ENCODE results near the gene PGPEP1. TPM values are rescaled to one million over a fixed set of nuclear protein-coding genes. Genes with fewer than 3 reads are reported as not detected.
A peak's percentile ranks its signal among the peaks of the same experiment; 100 is the strongest.

Gene PGPEP1
- total RNA-seq, 1 experiment from 2014 or later, result 6.5 TPM

- DNase-seq (ENCODE audit: unreplicated experiment), result peak; percentile 97
- Mint-ChIP-seq H3K9me3 (ENCODE audit: unreplicated experiment) (no peaks in the 10 kb centered on the region), H3K4me3 (ENCODE audit: unreplicated experiment) (peak overlapping the region; percentile 25), H3K36me3 (ENCODE audit: insufficient read depth, unreplicated experiment) (no peaks in the 10 kb centered on the region), H3K4me1 (ENCODE audit: insufficient read depth, unreplicated experiment) (peaks cover 19% of the 10 kb centered on the region), H3K27ac (ENCODE audit: low read depth, unreplicated experiment) (peak overlapping the region; percentile 97), H3K27me3 (ENCODE audit: insufficient read depth, unreplicated experiment) (no peaks in the 10 kb centered on the region)
- TSS peak; percentile 96 for BruUV-seq (replicated peaks)
- CTCF ChIA-PET, result interaction anchor here (0.6 to 2.9 kb wide), 9 partner anchors 15 to 46 kb away, joined by 3 to 20 read pairs (median 4); partner anchors contain the start of gene GDF15
- POLR2A ChIA-PET, result interaction anchor here (0.6 to 4.2 kb wide), 12 partner anchors 9 to 178 kb away, joined by 3 to 44 read pairs (median 4); partner anchors contain the start of genes GDF15, JUND, LSM4 and SSBP4
- intact Hi-C loops (cut with micrococcal nuclease), result loop anchor here (1.0 kb wide), 1 partner anchor 9 kb away; no protein-coding TSS in a partner anchor
- no peak for TF ChIP-seq CTCF (IDR thresholded peaks at IDR 0.05; ENCODE audit: unreplicated experiment)
Observed at GRCh38 chr19:18364826-18365528, 24.6 kb downstream of the PGPEP1 start.

DNA sequence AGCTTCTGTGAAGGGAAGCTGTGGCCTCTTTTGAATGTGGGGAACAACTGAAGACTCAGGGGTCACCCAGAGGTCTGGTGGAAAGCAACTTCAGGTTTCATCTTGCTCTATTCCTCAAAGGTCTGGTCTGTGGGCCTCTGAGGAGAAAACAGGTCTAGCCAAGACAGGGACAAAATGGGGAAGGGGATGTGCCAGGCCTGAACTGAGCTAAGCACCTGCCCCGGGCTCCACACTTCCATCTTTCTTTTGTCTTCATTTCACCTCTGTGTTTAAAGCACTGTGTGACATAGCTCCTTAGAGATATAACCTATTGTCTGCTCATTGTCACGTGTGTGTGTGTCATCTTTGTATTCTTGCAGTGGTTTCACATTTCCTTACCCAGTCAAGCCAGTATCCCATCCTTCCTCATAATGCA is 25.6 kb downstream of the PGPEP1 start:
- H3K36me3 Mint-ChIP-seq (ENCODE audit: insufficient read depth, unreplicated experiment), result no peaks in the 10 kb centered on the region
- no peak for TF ChIP-seq CTCF (IDR thresholded peaks at IDR 0.05; ENCODE audit: unreplicated experiment)
- peak; percentile 47 for DNase-seq (ENCODE audit: unreplicated experiment)
- peak overlapping the region; percentile 97 for H3K27ac Mint-ChIP-seq (ENCODE audit: low read depth, unreplicated experiment)
- peaks cover 19% of the 10 kb centered on the region for H3K4me1 Mint-ChIP-seq (ENCODE audit: insufficient read depth, unreplicated experiment)
- intact Hi-C loops (cut with micrococcal nuclease), result no loop called here
- CTCF ChIA-PET, result interaction anchor here (0.7 to 1.7 kb wide), 7 partner anchors 16 to 199 kb away, joined by 3 to 7 read pairs (median 4); partner anchors contain the start of gene GDF15
- no peak overlapping the region for H3K4me3 Mint-ChIP-seq (ENCODE audit: unreplicated experiment)
- POLR2A ChIA-PET, result interaction anchor here (0.5 to 4.2 kb wide), 5 partner anchors 22 to 398 kb away, joined by 3 to 44 read pairs (median 4); partner anchors contain the start of genes GDF15, JUND and LSM4
- no peaks in the 10 kb centered on the region for H3K27me3 Mint-ChIP-seq (ENCODE audit: insufficient read depth, unreplicated experiment)
- no peaks in the 10 kb centered on the region for H3K9me3 Mint-ChIP-seq (ENCODE audit: unreplicated experiment)
- no TSS peak for BruUV-seq (replicated peaks)

DNA sequence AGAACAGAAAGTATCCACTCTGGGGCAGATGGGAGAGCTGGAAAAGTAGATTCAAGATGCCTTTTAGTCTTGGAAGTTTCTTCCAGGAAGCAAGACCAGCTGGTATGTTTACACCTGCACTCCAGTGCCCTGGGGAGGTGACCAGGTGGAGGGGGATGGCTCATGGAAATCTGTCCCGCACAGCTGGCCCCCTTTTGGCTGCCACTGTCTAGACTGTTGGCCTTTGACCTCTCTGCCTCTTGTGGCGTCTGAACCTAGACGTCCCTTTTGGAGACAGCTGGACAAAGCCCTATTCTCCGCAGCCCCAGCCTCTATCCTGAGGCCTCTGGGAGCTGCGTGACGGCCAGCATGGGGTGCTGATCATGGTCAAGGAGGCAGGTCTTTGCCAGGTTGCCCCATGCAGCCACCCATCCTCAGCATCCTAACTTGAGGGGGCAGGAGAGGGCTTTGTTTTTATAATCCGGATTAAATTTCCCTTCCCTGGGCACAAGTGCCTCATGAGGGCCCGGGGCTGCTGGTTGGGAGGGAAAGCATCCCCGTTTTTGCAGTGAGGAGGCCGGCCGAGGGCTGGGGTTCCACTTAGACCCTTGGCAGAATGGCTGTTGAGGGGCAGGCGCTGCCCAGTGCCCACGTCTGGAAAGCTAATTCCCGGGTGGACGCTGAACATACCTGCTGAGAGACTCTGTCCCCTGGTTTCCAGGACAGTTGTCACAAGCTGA is 28.3 kb downstream of the PGPEP1 start:
- TF ChIP-seq CTCF (IDR thresholded peaks at IDR 0.05; ENCODE audit: unreplicated experiment), result no peak
- POLR2A ChIA-PET, result interaction anchor here (1.0 kb wide), 1 partner anchor 17 kb away, joined by 3 read pairs; the partner anchor contains the start of gene GDF15
- H3K27ac Mint-ChIP-seq (ENCODE audit: low read depth, unreplicated experiment), result peak overlapping the region; percentile 66

More for the DNA sequence above, 28.3 kb downstream of the PGPEP1 start:
- no peak overlapping the region for H3K4me3 Mint-ChIP-seq (ENCODE audit: unreplicated experiment)
- CTCF ChIA-PET, result interaction anchor here (0.7 to 1.0 kb wide), 2 partner anchors 19 to 21 kb away, joined by 3 to 6 read pairs; no protein-coding TSS in a partner anchor
- H3K36me3 Mint-ChIP-seq (ENCODE audit: insufficient read depth, unreplicated experiment), result no peaks in the 10 kb centered on the region
- no TSS peak for BruUV-seq (replicated peaks)
- H3K4me1 Mint-ChIP-seq (ENCODE audit: insufficient read depth, unreplicated experiment), result peaks cover 24% of the 10 kb centered on the region
- H3K9me3 Mint-ChIP-seq (ENCODE audit: unreplicated experiment), result no peaks in the 10 kb centered on the region
- no peak for DNase-seq (ENCODE audit: unreplicated experiment)
- no peaks in the 10 kb centered on the region for H3K27me3 Mint-ChIP-seq (ENCODE audit: insufficient read depth, unreplicated experiment)
- intact Hi-C loops (cut with micrococcal nuclease), result no loop called here
